CD14-positive monocyte (primary cell): ENCODE results near the gene C4orf51. TPM values are rescaled to one million over a fixed set of nuclear protein-coding genes. Genes with fewer than 3 reads are reported as not detected.

Experiments used
- DNase-seq, 3 donors: peaks; one replicate each; pipeline ENCODE4 v3.0.0-alpha.2; 2011 to 2022
- H2AFZ ChIP-seq: 2 replicates; pipeline ENCODE4 v1.6.0; 2012; ENCODE audit warnings: mild to moderate bottlenecking, low read depth, low read length, inconsistent platforms; ENCODE audit not compliant: insufficient read depth, poor library complexity, severe bottlenecking
- H3K27ac ChIP-seq, 2 donors: 1 replicate in 1 of 2; 2 replicates in 1 of 2; pipeline ENCODE4 v1.5.1; 2012 to 2013; ENCODE audit warnings: low read length in 2 of 2, control low read depth in 1 of 2, inconsistent platforms in 1 of 2, low read depth in 1 of 2, mild to moderate bottlenecking in 1 of 2
- H3K27me3 ChIP-seq, 2 donors: one replicate each; pipeline versions ENCODE4 v1.6.0 to v1.6.1; 2011 to 2013; ENCODE audit warnings: low read length in 2 of 2; ENCODE audit not compliant: control insufficient read depth in 2 of 2, insufficient read depth in 2 of 2
- H3K36me3 ChIP-seq, 2 donors: replicated peaks in 1 of 2; 1 replicate in 1 of 2; 2 replicates in 1 of 2; pipeline versions ENCODE4 v1.5.1 to v1.6.1; 2012 to 2013; ENCODE audit warnings: low read length in 2 of 2, control low read depth in 1 of 2, inconsistent platforms in 1 of 2, mild to moderate bottlenecking in 1 of 2; ENCODE audit not compliant: insufficient read depth in 2 of 2, control insufficient read depth in 1 of 2
- H3K4me1 ChIP-seq, 2 donors: 1 replicate in 1 of 2; 2 replicates in 1 of 2; pipeline versions ENCODE4 v1.5.1 to v1.6.1; 2012 to 2013; ENCODE audit warnings: low read length in 2 of 2, control low read depth in 1 of 2, inconsistent platforms in 1 of 2, mild to moderate bottlenecking in 1 of 2, moderate library complexity in 1 of 2; ENCODE audit not compliant: insufficient read depth in 2 of 2, control insufficient read depth in 1 of 2
- H3K4me2 ChIP-seq: replicated peaks from 2 replicates; pipeline ENCODE3; 2012; ENCODE audit warnings: low read length, moderate library complexity, mild to moderate bottlenecking; ENCODE audit not compliant: poor library complexity, severe bottlenecking; ENCODE audit errors: extremely low read depth
- H3K4me3 ChIP-seq, 3 experiments: fragments of 200-600 bp in 1 of 3; sonication (generic) in 1 of 3; replicated peaks in 1 of 3; 1 replicate in 2 of 3; 2 replicates in 1 of 3; pipeline ENCODE4 v1.5.1; 2011 to 2013; ENCODE audit warnings: low read length in 3 of 3, mild to moderate bottlenecking in 3 of 3, control low read depth in 2 of 3, low read depth in 2 of 3, inconsistent platforms in 1 of 3, moderate library complexity in 1 of 3
- H3K79me2 ChIP-seq: 2 replicates; pipeline ENCODE4 v1.6.0; 2012; ENCODE audit warnings: mild to moderate bottlenecking, control low read depth, inconsistent platforms, low read length, moderate library complexity; ENCODE audit not compliant: insufficient read depth
- H3K9ac ChIP-seq: 2 replicates; pipeline ENCODE4 v1.6.0; 2017; ENCODE audit warnings: low read length, mild to moderate bottlenecking; ENCODE audit not compliant: insufficient read depth, poor library complexity, severe bottlenecking
- H3K9me3 ChIP-seq, 2 donors: replicated peaks in 1 of 2; 1 replicate in 1 of 2; 2 replicates in 1 of 2; pipeline versions ENCODE4 v1.5.1 to v1.6.1; 2012 to 2013; ENCODE audit warnings: low read length in 2 of 2, control low read depth in 1 of 2; ENCODE audit not compliant: control insufficient read depth in 1 of 2, insufficient read depth in 1 of 2
- H4K20me1 ChIP-seq: 2 replicates; pipeline ENCODE4 v1.6.0; 2012; ENCODE audit warnings: mild to moderate bottlenecking, low read length, control low read depth, moderate library complexity; ENCODE audit not compliant: insufficient read depth
- H3K27ac Mint-ChIP-seq, 7 donors: one replicate each; pipeline ENCODE4 v1.8.0; 2020; ENCODE audit warnings: mild to moderate bottlenecking in 7 of 7, mixed read lengths in 7 of 7, moderate library complexity in 6 of 7, inconsistent platforms in 2 of 7
- H3K27me3 Mint-ChIP-seq, 3 donors: one replicate each; pipeline ENCODE4 v1.8.0; 2021 to 2022; ENCODE audit warnings: low read depth in 3 of 3, mild to moderate bottlenecking in 3 of 3, mixed read lengths in 3 of 3, moderate library complexity in 3 of 3, inconsistent platforms in 1 of 3
- H3K36me3 Mint-ChIP-seq, 2 donors: one replicate each; pipeline ENCODE4 v1.8.0; 2020; ENCODE audit warnings: mixed read lengths in 2 of 2, inconsistent platforms in 1 of 2, mild to moderate bottlenecking in 1 of 2
- H3K4me1 Mint-ChIP-seq: one replicate; pipeline ENCODE4 v1.8.0; 2020; ENCODE audit warnings: mild to moderate bottlenecking, mixed read lengths
- H3K4me3 Mint-ChIP-seq, 2 donors: one replicate each; pipeline ENCODE4 v1.8.0; 2020; ENCODE audit warnings: mild to moderate bottlenecking in 2 of 2, mixed read lengths in 2 of 2, moderate library complexity in 1 of 2
- H3K9me3 Mint-ChIP-seq, 7 donors: one replicate each; pipeline ENCODE4 v1.8.0; 2020 to 2022; ENCODE audit warnings: mixed read lengths in 7 of 7, mild to moderate bottlenecking in 6 of 7, moderate library complexity in 6 of 7, inconsistent platforms in 2 of 7
- WGBS: methylation state at CpG from one replicate; pipeline ENCODE4 v1.1.5; 2013; ENCODE audit warnings: missing lambda C conversion rate; ENCODE audit not compliant: insufficient coverage; 5-methylcytosine and 5-hydroxymethylcytosine counted together
- intact Hi-C, 2 donors: fragments of 100-400 bp; cut with micrococcal nuclease; formaldehyde crosslinking; loops; one replicate each; pipeline versions ENCODE4 v1.15.0 to v1.15.1; 2023
- polyA plus RNA-seq, 3 donors: library from polyadenylated mRNA; depleted of rRNA in 1 of 3; unstranded in 2 of 3; stranded (reverse) in 1 of 3; fragments of 300-500 nt in 2 of 3; fragments of >200 nt in 1 of 3; fragmentation: Illumina TruSeq in 2 of 3; gene quantifications; 1 replicate in 2 of 3; 2 replicates in 1 of 3; pipeline ENCODE4 v1.2.3, GENCODE V29; 2012 to 2021
- TF ChIP-seq, protein P1 (sequence below): fragments of 200-600 bp; IDR thresholded peaks from one replicate; pipeline ENCODE4 v1.8.0; 2022; ENCODE audit warnings: antibody characterized with exemption, mild to moderate bottlenecking

C4orf51 gene
- polyA plus RNA-seq, 3 donors = not detected

DNA sequence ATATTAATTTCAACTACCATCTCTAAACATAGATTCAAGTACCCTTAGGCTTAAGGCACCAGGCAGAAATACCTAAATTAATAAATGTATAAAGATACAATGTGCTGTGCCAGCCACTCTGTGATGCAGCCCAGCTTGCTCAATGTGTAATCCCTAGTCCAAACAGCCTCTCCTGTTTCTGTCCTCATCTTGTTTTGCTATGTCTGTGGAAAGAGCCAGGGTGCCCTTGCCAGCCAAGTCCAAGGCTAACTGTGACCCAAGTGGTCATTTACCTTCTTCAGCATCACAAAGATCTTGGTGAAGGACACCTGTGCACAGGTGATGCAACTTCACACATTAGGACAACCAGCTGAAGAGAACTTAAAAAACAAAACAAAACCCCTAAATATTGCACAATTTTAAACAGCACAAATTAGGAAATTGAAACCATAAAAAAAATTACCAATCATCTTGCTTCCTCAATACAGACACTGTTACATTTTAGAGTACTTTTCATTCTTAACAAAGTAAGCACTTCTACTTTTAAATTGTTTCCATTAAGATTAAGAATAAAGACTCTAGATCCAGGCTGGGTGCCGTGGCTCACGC, 89.6 kb downstream of the C4orf51 start:
- peaks cover 22% of the 10 kb centered on the region for H3K4me1 Mint-ChIP-seq
- peak overlapping the region in 1 of 3 experiments; percentile 56 for H3K4me3 ChIP-seq
- no CpG with 5 or more reads among the region's 2 CpGs for WGBS
- H3K79me2 ChIP-seq = no peaks in the 10 kb centered on the region
- no peaks in the 10 kb centered on the region for H4K20me1 ChIP-seq
- intact Hi-C loops = no loop called here
- peaks cover 0 to 4% of the 10 kb centered on the region in 2 donors for H3K9me3 ChIP-seq
- peak overlapping the region; percentile 79 to 94 (median 93) for H3K27ac Mint-ChIP-seq
- H3K36me3 ChIP-seq = no peaks in the 10 kb centered on the region
- DNase-seq = peak; percentile 16 to 48 (median 40)
- peak overlapping the region; percentile 58 for H3K4me2 ChIP-seq
- peaks cover 0 to 1% of the 10 kb centered on the region in 2 donors for H3K36me3 Mint-ChIP-seq
- H3K4me3 Mint-ChIP-seq = peak overlapping the region; percentile 54 to 76
- H2AFZ ChIP-seq = peak overlapping the region; percentile 64
- peaks cover 20 to 25% of the 10 kb centered on the region in 2 donors for H3K4me1 ChIP-seq
- TF ChIP-seq, protein P1, sequence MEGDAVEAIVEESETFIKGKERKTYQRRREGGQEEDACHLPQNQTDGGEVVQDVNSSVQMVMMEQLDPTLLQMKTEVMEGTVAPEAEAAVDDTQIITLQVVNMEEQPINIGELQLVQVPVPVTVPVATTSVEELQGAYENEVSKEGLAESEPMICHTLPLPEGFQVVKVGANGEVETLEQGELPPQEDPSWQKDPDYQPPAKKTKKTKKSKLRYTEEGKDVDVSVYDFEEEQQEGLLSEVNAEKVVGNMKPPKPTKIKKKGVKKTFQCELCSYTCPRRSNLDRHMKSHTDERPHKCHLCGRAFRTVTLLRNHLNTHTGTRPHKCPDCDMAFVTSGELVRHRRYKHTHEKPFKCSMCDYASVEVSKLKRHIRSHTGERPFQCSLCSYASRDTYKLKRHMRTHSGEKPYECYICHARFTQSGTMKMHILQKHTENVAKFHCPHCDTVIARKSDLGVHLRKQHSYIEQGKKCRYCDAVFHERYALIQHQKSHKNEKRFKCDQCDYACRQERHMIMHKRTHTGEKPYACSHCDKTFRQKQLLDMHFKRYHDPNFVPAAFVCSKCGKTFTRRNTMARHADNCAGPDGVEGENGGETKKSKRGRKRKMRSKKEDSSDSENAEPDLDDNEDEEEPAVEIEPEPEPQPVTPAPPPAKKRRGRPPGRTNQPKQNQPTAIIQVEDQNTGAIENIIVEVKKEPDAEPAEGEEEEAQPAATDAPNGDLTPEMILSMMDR = no peak
- H3K9me3 Mint-ChIP-seq = peaks cover 2 to 13% (median 7%) of the 10 kb centered on the region in 7 donors
- peak overlapping the region; percentile 38 for H3K9ac ChIP-seq
- H3K27me3 ChIP-seq = no peaks in the 10 kb centered on the region
- H3K27ac ChIP-seq = peak overlapping the region; percentile 72 to 84
- H3K27me3 Mint-ChIP-seq = peaks cover 0 to 4% (median 3%) of the 10 kb centered on the region in 3 donors

DNA sequence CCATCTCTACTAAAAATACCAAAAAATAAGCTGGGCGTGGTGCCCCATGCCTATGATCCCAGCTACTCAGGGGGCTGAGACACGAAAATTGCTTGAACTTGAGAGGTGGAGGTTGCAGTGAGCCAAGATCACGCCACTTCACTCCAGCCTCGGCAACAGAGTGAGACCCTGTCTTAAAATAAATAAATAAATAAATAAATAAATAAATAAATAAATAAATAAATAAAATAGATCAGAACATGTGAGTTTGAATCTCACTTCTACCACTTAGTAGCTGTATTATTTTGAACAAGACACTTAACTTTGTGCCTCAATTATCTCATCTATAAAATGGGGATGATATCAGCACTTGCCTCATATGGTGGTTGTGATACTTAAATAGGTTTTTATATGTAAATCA, 90.2 kb downstream of the C4orf51 start:
- peaks cover 0 to 4% of the 10 kb centered on the region in 2 donors for H3K9me3 ChIP-seq
- H3K36me3 ChIP-seq = no peaks in the 10 kb centered on the region
- peak overlapping the region; percentile 72 to 84 for H3K27ac ChIP-seq
- Mint-ChIP-seq H3K4me1 (peaks cover 22% of the 10 kb centered on the region), H3K4me3 (peak overlapping the region; percentile 54 to 76), H3K9me3 (peaks cover 2 to 13% (median 7%) of the 10 kb centered on the region in 7 donors), H3K36me3 (peaks cover 0 to 1% of the 10 kb centered on the region in 2 donors), H3K27ac (peak overlapping the region; percentile 79 to 94 (median 93)), H3K27me3 (peaks cover 0 to 4% (median 3%) of the 10 kb centered on the region in 3 donors)
- peak overlapping the region; percentile 64 for H2AFZ ChIP-seq
- intact Hi-C loops = no loop called here
- H3K4me2 ChIP-seq = peak overlapping the region; percentile 58
- peak overlapping the region in 1 of 3 experiments; percentile 56 for H3K4me3 ChIP-seq
- no CpG with 5 or more reads among the region's 4 CpGs for WGBS
- peak overlapping the region; percentile 38 for H3K9ac ChIP-seq
- peaks cover 20 to 25% of the 10 kb centered on the region in 2 donors for H3K4me1 ChIP-seq
- no peaks in the 10 kb centered on the region for H3K27me3 ChIP-seq
- H3K79me2 ChIP-seq = no peaks in the 10 kb centered on the region
- H4K20me1 ChIP-seq = no peaks in the 10 kb centered on the region
- TF ChIP-seq, protein P1 = no peak
- DNase-seq = no peak
